Measurements from ENCODE around the gene PPP1R3C. TPM values are rescaled to one million over a fixed set of nuclear protein-coding genes. Genes with fewer than 3 reads are reported as not detected.

Gene PPP1R3C
- total RNA-seq, 1 experiment from 2014 or later, result 2.7 TPM

GRCh38 chr10:91593834-91594233 is 39.0 kb downstream of the PPP1R3C start:
- POLR2A ChIA-PET (ENCODE audit: low non-redundant PET), result no interaction called here
- TF ChIP-seq EZH2 (IDR thresholded peaks at IDR 0.05; ENCODE audit: borderline replicate concordance, low read depth, low read length, poor library complexity, severe bottlenecking), result no peak
- TF ChIP-seq, protein P1, sequence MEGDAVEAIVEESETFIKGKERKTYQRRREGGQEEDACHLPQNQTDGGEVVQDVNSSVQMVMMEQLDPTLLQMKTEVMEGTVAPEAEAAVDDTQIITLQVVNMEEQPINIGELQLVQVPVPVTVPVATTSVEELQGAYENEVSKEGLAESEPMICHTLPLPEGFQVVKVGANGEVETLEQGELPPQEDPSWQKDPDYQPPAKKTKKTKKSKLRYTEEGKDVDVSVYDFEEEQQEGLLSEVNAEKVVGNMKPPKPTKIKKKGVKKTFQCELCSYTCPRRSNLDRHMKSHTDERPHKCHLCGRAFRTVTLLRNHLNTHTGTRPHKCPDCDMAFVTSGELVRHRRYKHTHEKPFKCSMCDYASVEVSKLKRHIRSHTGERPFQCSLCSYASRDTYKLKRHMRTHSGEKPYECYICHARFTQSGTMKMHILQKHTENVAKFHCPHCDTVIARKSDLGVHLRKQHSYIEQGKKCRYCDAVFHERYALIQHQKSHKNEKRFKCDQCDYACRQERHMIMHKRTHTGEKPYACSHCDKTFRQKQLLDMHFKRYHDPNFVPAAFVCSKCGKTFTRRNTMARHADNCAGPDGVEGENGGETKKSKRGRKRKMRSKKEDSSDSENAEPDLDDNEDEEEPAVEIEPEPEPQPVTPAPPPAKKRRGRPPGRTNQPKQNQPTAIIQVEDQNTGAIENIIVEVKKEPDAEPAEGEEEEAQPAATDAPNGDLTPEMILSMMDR (conservative IDR thresholded peaks at IDR 0.05; ENCODE audit: low read depth, low read length), result no peak
- Histone ChIP-seq H3K36me3 (ENCODE audit: insufficient read depth, low read length, poor library complexity, severe bottlenecking) (no peaks in the 10 kb centered on the region), H3K27ac (ENCODE audit: low read depth, low read length, poor library complexity, severe bottlenecking) (no peak overlapping the region), H3K4me3 (ENCODE audit: low read depth, low read length, poor library complexity, severe bottlenecking) (no peak overlapping the region), H3K4me1 (ENCODE audit: insufficient read depth, low read length, poor library complexity, severe bottlenecking) (peaks cover 25% of the 10 kb centered on the region), H3K27me3 (replicated peaks; ENCODE audit: insufficient read depth, low read depth, low read length, poor library complexity) (no peaks in the 10 kb centered on the region), H3K9me3 (ENCODE audit: low read depth, low read length, poor library complexity, severe bottlenecking) (no peaks in the 10 kb centered on the region)
- DNase-seq (ENCODE audit: low spot score), result no peak
- intact Hi-C loops (cut with micrococcal nuclease; ENCODE audit: unreplicated experiment), result no loop called here
- no TSS peak for BruUV-seq (replicated peaks)
- CTCF ChIA-PET, result no interaction called here

DNA sequence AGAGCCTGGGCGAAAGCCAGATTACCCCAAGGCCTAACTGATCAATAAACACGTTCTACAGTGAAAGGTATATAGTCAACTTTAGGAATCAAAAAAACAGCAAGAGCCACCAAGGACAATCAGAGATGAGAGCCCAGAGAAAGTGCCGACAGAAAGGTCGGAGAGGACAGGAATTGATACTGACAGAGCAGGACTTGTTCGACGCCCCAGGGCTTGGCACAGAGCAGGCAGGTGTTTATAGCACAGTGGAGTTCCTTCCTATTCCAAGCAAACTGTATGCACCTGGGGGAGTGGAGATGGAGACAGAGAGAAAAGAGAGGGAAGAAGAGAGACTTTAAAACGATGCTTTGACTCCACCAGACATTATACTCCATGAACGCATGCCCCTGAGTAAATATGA is 39.5 kb downstream of the PPP1R3C start:
- intact Hi-C loops (cut with micrococcal nuclease; ENCODE audit: unreplicated experiment), result no loop called here
- no peak overlapping the region for H3K4me3 ChIP-seq (ENCODE audit: low read depth, low read length, poor library complexity, severe bottlenecking)
- BruUV-seq (replicated peaks), result no TSS peak
- H3K27ac ChIP-seq (ENCODE audit: low read depth, low read length, poor library complexity, severe bottlenecking), result no peak overlapping the region
- H3K4me1 ChIP-seq (ENCODE audit: insufficient read depth, low read length, poor library complexity, severe bottlenecking), result peaks cover 24% of the 10 kb centered on the region
- TF ChIP-seq, protein P1 (conservative IDR thresholded peaks at IDR 0.05; ENCODE audit: low read depth, low read length), result no peak
- no peak for TF ChIP-seq EZH2 (IDR thresholded peaks at IDR 0.05; ENCODE audit: borderline replicate concordance, low read depth, low read length, poor library complexity, severe bottlenecking)
- no peaks in the 10 kb centered on the region for H3K9me3 ChIP-seq (ENCODE audit: low read depth, low read length, poor library complexity, severe bottlenecking)
- POLR2A ChIA-PET (ENCODE audit: low non-redundant PET), result no interaction called here
- no peak for DNase-seq (ENCODE audit: low spot score)
- no peaks in the 10 kb centered on the region for H3K36me3 ChIP-seq (ENCODE audit: insufficient read depth, low read length, poor library complexity, severe bottlenecking)
- CTCF ChIA-PET, result no interaction called here
- H3K27me3 ChIP-seq (replicated peaks; ENCODE audit: insufficient read depth, low read depth, low read length, poor library complexity), result no peaks in the 10 kb centered on the region

- intact Hi-C loops (cut with micrococcal nuclease; ENCODE audit: unreplicated experiment), result no loop called here
- Histone ChIP-seq H3K36me3 (ENCODE audit: insufficient read depth, low read length, poor library complexity, severe bottlenecking) (no peaks in the 10 kb centered on the region), H3K27me3 (replicated peaks; ENCODE audit: insufficient read depth, low read depth, low read length, poor library complexity) (no peaks in the 10 kb centered on the region), H3K4me3 (ENCODE audit: low read depth, low read length, poor library complexity, severe bottlenecking) (no peak overlapping the region), H3K4me1 (ENCODE audit: insufficient read depth, low read length, poor library complexity, severe bottlenecking) (peaks cover 25% of the 10 kb centered on the region), H3K27ac (ENCODE audit: low read depth, low read length, poor library complexity, severe bottlenecking) (no peak overlapping the region), H3K9me3 (ENCODE audit: low read depth, low read length, poor library complexity, severe bottlenecking) (no peaks in the 10 kb centered on the region)
- BruUV-seq (replicated peaks), result no TSS peak
- TF ChIP-seq, protein P1 (conservative IDR thresholded peaks at IDR 0.05; ENCODE audit: low read depth, low read length), result no peak
- TF ChIP-seq EZH2 (IDR thresholded peaks at IDR 0.05; ENCODE audit: borderline replicate concordance, low read depth, low read length, poor library complexity, severe bottlenecking), result no peak
- POLR2A ChIA-PET (ENCODE audit: low non-redundant PET), result no interaction called here
- CTCF ChIA-PET, result no interaction called here
- DNase-seq (ENCODE audit: low spot score), result no peak
Observed at GRCh38 chr10:91592266-91592975, 40.5 kb downstream of the PPP1R3C start.

Measured in A673 (cell line).